Mononuclear cell (primary cell): ENCODE measurements around the gene ARHGEF26. TPM values are rescaled to one million over a fixed set of nuclear protein-coding genes. Genes with fewer than 3 reads are reported as not detected.

Experiments used
- H3K27me3 ChIP-seq: 2 replicates; pipeline ENCODE4 v1.6.0; 2011; ENCODE audit warnings: low read length, control low read depth; ENCODE audit not compliant: insufficient read depth
- H3K4me1 ChIP-seq: 2 replicates; pipeline ENCODE4 v1.5.1; 2011; ENCODE audit warnings: mild to moderate bottlenecking, low read length, control low read depth; ENCODE audit not compliant: insufficient read depth
- H3K4me3 ChIP-seq: 2 replicates; pipeline ENCODE4 v1.5.1; 2011; ENCODE audit warnings: mild to moderate bottlenecking, low read length, moderate library complexity
- H3K9me3 ChIP-seq: 2 replicates; pipeline ENCODE4 v1.5.1; 2011; ENCODE audit warnings: low read depth, mild to moderate bottlenecking, control low read depth, low read length
- total RNA-seq: library from RNA; depleted of rRNA; stranded (reverse); fragments of >200 nt; gene quantifications from one replicate; pipeline ENCODE4 v1.2.3, GENCODE V29; 2012

The ARHGEF26 gene
- total RNA-seq, 1 donor, result 0.21 TPM

DNA sequence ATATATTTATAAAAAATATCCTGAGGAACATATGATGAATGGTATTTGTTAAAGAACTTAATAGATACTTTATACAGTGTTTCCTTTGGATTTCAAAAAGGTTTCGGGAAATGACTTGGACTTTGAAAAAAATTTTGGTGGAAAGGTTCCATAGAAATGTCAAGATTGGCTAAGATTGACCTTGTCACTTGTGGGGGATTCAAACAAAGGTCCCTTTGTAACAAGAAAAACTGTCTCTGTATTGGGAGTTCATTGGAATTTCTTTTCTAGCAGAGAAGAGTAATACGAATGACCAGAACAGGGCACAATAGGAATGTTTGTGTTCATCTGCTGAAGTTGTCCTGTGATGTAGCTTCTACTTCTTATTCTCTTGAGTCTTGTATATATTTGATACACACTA is 43.2 kb downstream of the ARHGEF26 start:
- no peak overlapping the region for H3K4me3 ChIP-seq
- no peaks in the 10 kb centered on the region for H3K27me3 ChIP-seq
- no peaks in the 10 kb centered on the region for H3K4me1 ChIP-seq
- H3K9me3 ChIP-seq, result no peaks in the 10 kb centered on the region

DNA sequence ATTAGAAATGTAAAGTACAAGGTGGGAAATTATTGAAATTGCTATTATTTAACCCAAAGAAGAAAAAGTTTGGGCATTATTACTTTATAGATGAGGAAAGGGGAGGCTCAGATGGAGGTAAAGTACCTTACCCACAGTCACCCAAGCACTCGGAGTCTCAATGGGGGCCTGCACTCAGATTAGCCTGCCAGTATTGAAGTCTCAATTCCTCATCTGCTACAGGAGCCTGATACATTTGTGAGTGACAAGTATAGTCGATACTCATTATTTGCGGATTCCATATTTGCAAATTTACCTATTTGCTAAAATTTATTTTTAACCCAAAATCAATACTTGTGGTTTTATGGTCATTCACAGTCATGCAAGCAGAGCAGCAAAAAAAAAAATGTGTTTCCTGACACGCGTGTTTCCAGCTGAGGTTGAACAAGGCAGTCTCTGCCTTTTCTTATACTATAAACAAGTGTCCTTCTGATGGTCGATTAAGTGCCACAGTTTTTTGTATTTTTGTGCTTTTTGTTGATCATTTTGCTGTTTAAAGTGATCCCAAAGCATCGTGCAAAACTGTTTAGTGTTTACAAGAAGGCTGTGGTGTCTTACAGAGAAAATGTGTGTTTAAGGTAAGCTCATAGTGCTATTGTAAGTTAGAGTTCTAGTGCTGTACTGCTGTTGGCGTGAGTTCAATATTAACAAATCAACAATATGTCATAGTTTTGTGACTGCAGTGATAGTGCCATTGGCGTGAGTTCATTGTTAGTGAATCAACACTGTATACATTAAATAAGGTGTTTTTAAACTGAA is 48.0 kb downstream of the ARHGEF26 start:
- Histone ChIP-seq H3K4me1 (no peaks in the 10 kb centered on the region), H3K4me3 (no peak overlapping the region), H3K9me3 (no peaks in the 10 kb centered on the region), H3K27me3 (no peaks in the 10 kb centered on the region)

DNA sequence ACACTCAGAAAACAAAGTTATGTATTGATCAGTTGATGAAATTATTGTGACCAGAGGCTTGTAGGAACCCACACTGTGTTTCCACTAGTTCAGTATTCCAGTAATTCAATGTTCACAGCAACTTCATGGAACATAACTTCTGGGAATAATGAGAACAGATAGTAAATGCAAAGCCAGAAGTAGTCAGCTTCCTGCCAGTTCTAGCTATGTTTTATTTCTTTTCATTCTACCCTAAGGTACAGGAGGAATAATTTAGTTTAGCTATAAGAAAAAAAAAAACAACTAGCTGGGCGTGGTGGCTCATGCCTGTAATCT is 48.6 kb downstream of the ARHGEF26 start:
- Histone ChIP-seq H3K9me3 (no peaks in the 10 kb centered on the region), H3K27me3 (no peaks in the 10 kb centered on the region), H3K4me1 (no peaks in the 10 kb centered on the region), H3K4me3 (no peak overlapping the region)

DNA sequence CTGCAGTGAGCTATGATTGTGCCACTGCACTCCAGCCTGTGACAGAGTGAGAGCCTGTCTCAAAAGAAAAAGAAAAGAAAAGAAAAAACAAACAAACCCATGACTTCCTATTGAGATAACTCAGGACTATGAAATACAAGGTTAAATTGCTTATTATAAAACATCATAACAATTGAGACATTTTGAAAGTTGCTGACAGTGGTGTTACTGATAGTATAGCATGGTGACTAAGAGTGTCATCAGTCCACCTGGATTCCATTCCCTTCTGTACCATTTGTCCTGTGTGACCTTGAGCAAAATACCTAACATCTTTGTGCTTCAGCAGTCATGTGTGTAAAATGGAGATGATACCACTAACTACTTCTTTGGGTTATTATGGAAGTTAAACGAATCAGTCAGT is 49.1 kb downstream of the ARHGEF26 start:
- H3K9me3 ChIP-seq, result no peaks in the 10 kb centered on the region
- no peak overlapping the region for H3K4me3 ChIP-seq
- H3K4me1 ChIP-seq, result no peaks in the 10 kb centered on the region
- no peaks in the 10 kb centered on the region for H3K27me3 ChIP-seq

DNA sequence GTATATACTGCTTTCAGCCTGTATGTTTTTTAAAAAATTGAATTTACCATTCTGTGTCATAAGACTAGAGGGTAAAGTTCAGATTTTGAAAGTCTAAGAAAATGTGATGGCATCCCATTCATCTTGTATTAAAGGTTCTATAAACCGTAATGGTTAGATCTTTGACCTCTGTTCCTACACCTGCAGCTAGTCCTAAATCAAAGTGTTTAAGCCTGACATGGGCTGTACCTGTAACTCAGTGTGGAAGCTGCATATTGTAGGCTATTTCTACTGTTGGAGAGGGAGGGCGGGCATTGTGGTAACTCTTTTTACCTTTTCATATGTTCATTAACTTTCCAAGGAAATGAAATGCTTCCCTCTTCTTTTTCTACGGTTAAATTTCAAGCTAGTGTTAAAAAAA is 53.9 kb downstream of the ARHGEF26 start:
- Histone ChIP-seq H3K27me3 (no peaks in the 10 kb centered on the region), H3K9me3 (no peaks in the 10 kb centered on the region), H3K4me3 (no peak overlapping the region), H3K4me1 (peaks cover 15% of the 10 kb centered on the region)

DNA sequence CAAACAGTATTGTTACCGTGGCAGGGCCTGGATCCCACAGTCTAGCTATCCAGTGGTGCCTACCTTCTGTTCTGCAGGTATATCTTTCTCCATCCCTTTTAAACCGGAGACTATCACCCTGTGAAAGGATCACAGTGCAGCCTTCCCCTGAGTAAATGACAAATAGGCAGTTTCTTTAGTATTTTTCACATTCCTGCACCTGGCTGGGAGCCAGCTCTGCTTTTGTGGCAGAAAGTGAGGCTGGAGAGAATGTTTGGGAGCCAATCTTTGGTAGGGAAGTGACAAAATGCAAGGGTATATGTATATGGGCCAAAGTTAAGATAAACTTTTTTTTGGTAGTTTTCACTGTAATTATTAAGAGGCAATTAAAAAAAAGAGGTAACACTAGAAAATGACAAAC is 54.8 kb downstream of the ARHGEF26 start:
- Histone ChIP-seq H3K4me1 (peaks cover 15% of the 10 kb centered on the region), H3K9me3 (no peaks in the 10 kb centered on the region), H3K4me3 (no peak overlapping the region), H3K27me3 (no peaks in the 10 kb centered on the region)

DNA sequence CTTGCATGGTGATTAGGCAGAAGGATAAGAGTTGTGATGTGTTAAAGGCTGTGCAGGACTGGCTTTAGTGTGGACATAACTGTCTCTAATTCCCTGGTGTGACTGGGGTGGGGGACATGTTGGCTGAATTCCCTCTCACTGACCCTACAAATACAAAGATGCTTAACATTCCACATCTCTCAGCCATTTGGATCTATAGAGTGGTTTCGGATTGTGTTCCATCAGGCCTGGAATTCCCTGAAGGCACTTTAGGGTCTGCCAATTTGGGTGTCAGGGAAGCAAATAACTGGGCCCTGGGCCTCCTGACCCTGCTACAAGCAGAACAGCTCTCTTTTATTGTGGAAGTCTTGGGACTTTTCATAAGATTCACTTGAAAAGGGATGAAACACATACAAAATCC is 56.2 kb downstream of the ARHGEF26 start:
- peaks cover 15% of the 10 kb centered on the region for H3K4me1 ChIP-seq
- H3K4me3 ChIP-seq, result no peak overlapping the region
- no peaks in the 10 kb centered on the region for H3K27me3 ChIP-seq
- H3K9me3 ChIP-seq, result no peaks in the 10 kb centered on the region

DNA sequence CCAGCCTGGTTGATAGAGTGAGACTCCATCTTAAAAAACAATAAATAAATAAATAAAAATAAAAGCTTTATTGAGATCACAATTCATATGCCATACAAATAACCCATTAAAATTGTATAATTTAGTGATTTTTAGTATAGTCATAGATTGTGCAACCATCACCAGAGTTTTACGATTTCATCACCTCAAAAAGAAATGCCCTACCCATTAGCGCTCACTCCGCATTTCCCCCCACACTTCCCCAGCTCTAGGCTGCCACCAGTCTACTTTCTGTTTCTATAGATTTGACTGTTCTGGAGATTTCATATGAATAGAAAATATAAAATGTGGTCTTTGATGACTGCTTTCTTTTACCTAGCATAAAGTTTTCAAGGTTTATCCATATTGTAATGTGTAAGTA is 57.0 kb downstream of the ARHGEF26 start:
- Histone ChIP-seq H3K9me3 (no peaks in the 10 kb centered on the region), H3K4me3 (no peak overlapping the region), H3K4me1 (peaks cover 15% of the 10 kb centered on the region), H3K27me3 (no peaks in the 10 kb centered on the region)

DNA sequence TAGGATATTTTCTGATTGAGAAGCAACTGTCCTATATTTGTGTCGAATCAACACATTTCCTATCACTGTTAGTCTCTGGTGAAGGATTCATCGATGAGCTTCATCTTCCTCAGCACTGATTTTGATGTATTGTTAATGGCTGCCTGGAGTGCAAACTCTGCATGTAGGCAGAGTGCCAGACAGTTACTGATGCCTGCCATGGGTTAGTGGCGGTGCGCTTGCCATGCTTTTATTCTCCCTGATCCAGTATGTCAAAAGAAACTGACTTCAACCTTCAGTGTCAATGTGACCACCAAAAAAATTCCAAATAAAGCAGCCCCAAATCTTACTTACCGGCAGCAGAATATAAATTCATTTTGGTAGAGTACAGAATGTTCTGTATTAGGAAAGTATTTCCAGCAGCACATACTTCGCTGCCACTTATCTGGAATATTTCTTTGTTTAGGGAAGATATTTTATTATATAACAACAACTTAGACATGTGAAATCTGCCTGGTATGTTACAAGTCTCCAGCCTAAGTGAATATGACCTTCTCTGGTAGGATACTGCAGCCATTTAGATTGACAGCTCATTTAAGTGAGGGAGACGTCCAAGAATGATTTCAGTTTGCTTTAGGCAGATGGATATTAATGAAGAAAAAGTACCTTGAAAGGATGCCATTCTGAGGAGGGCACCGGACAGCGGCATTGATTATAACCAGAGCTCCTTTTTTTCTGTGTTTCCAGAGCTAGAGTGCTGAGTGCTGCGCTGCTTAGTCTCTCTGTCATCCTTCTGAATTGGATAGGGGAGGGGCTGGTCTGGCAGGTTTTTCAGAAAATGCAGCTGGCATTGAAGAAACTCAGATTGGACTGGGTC is 59.9 kb downstream of the ARHGEF26 start:
- H3K9me3 ChIP-seq, result no peaks in the 10 kb centered on the region
- peaks cover 15% of the 10 kb centered on the region for H3K4me1 ChIP-seq
- no peak overlapping the region for H3K4me3 ChIP-seq
- no peaks in the 10 kb centered on the region for H3K27me3 ChIP-seq

DNA sequence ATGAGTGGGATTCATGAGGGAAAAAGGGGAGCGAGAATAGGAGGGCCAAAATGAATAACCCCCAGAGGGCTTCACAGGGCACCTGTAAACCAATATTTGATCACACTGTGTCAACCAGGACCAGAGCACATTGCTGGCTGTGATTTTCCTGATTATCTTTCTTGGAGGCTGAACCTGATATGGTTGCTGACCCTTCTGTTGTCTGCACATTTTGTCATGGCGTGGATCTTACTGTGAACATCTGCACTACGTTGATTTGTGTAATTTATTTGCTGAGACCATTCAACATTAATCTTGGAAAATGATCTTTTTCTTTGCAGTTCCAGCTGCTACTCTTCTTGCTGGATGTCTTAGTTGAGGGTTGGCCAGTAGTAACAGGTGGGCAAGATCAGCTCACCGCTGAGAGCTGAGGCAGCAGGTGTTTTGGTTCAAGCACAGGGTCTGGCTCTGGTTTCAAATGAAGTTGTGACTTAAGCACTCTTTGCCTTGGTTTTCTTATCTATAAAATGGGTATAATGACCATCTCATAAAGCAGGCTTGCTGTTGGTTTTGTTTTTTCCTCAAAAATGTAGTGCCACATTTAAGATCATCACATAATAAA is 61.2 kb downstream of the ARHGEF26 start:
- Histone ChIP-seq H3K4me1 (peaks cover 15% of the 10 kb centered on the region), H3K9me3 (no peaks in the 10 kb centered on the region)

DNA sequence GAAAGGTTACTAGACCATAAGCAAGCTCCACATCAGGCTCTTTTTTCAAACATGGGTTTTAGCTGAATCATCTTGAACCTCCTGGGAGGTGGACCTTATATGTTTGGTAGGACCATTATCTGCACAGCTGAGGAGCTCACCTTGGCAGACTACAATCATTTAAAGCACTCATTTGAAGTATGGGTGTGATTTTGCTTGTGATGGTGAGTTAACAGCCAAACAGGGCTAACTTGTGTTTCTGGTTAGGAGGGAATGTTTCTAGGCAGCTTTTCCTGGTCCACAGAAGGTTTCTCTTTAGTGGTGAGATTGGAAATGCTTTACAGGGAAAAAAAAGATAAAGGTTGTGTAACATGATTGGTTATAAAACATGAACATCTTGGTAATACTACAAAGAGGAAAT is 61.8 kb downstream of the ARHGEF26 start:
- no peaks in the 10 kb centered on the region for H3K27me3 ChIP-seq
- peaks cover 10% of the 10 kb centered on the region for H3K4me1 ChIP-seq
- H3K9me3 ChIP-seq, result no peaks in the 10 kb centered on the region
- H3K4me3 ChIP-seq, result no peak overlapping the region

More for the DNA sequence above, 61.2 kb downstream of the ARHGEF26 start:
- no peak overlapping the region for H3K4me3 ChIP-seq
- H3K27me3 ChIP-seq, result no peaks in the 10 kb centered on the region

DNA sequence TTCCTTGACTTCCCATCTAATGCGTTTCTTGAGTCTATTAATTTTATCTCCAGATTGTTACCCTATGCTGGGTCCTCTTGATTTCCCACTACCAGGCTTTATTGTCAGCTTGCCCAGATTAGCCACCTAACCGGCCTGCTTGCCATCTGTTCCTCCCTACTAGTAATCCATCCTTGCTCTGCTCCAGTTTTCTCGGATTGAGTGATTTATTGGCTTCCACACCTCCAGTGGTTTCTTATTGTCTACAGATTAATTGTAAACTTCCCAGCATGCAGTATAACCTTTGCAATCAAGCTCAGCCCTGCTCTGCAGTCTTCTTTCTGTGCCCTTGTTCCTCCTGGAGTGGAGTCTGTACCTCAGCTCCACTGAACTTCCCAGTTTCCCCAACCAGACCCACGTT is 63.4 kb downstream of the ARHGEF26 start:
- peaks cover 4% of the 10 kb centered on the region for H3K4me1 ChIP-seq
- no peaks in the 10 kb centered on the region for H3K9me3 ChIP-seq
- H3K4me3 ChIP-seq, result no peak overlapping the region
- H3K27me3 ChIP-seq, result no peaks in the 10 kb centered on the region

DNA sequence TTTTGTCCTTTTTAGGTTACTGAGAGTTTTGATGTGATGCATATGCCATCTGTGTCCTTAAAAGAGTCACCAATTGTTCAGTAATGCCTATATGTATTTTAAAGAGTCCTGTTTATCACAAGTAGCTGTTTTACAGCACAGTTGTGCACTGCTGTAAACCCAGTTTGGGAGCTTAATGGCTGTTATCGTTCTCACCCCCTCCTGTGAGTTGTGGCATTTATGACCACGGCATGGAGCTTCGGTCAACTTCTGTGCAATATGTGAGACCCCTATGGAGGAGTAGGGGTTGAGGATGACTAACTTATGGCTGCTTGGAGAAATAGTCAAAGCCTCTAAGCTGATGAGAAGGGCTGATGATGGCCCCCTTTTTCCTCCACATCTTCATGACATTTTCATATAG is 67.2 kb downstream of the ARHGEF26 start:
- H3K27me3 ChIP-seq, result no peaks in the 10 kb centered on the region
- H3K4me1 ChIP-seq, result peaks cover 4% of the 10 kb centered on the region
- no peaks in the 10 kb centered on the region for H3K9me3 ChIP-seq
- no peak overlapping the region for H3K4me3 ChIP-seq

DNA sequence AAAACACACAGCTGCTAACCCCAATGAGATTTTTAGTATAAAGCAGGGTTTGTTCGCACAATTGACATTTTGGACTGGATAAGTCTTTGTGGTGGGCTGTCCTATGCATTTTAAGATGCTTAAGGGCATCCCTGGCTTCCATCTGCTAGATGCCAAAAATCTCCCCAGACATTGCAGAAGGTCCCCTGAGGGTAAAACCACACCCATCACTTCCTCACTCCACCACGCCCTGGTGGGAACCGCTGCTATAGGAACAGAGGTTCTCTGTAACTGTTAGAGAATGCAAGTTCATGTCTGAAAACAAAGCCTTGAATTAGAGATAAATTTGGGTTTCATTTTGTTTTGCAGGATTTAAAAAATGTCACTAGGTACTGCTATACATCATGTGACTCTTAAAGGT is 67.7 kb downstream of the ARHGEF26 start:
- peaks cover 4% of the 10 kb centered on the region for H3K4me1 ChIP-seq
- no peaks in the 10 kb centered on the region for H3K27me3 ChIP-seq
- no peaks in the 10 kb centered on the region for H3K9me3 ChIP-seq
- no peak overlapping the region for H3K4me3 ChIP-seq

DNA sequence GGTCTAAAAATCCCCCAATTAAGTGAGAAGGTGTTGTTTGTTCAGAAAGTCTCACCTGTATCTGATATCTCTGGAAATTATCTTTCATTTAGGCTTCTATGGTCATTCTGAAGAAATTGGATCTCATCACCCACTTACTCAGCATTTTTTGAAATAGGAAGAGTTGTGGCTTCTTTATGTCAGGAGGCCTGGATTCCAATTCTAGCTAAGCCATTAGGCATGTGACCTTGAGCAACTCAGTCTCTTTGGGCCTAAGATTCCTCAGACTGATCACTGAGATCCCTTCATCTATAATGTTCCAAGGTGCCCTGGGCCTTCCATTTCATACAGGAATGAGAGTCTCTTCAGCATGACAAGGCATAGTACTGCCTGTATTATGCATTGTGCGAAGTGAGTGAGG is 70.3 kb downstream of the ARHGEF26 start:
- Histone ChIP-seq H3K4me1 (peaks cover 4% of the 10 kb centered on the region), H3K27me3 (no peaks in the 10 kb centered on the region), H3K9me3 (no peaks in the 10 kb centered on the region), H3K4me3 (no peak overlapping the region)
